Ectodermal cell (in vitro differentiated cells): Measurements from ENCODE around the gene ANTXR1.

Experiments used
- H3K27ac ChIP-seq: 2 replicates; pipeline ENCODE4 v1.7.0; 2013; ENCODE audit warnings: mild to moderate bottlenecking, low read depth, low read length; ENCODE audit not compliant: insufficient read depth, poor library complexity, severe bottlenecking
- H3K27me3 ChIP-seq: 2 replicates; pipeline ENCODE4 v1.7.0; 2013; ENCODE audit warnings: mild to moderate bottlenecking, low read length; ENCODE audit not compliant: insufficient read depth, control insufficient read depth, poor library complexity, severe bottlenecking
- H3K36me3 ChIP-seq: one replicate; pipeline ENCODE4 v1.7.0; 2013; ENCODE audit warnings: low read length; ENCODE audit not compliant: control insufficient read depth, insufficient read depth
- H3K4me1 ChIP-seq: one replicate; pipeline ENCODE4 v1.7.0; 2013; ENCODE audit warnings: low read length; ENCODE audit not compliant: control insufficient read depth, insufficient read depth
- H3K4me3 ChIP-seq: 2 replicates; pipeline ENCODE4 v1.7.0; 2013; ENCODE audit warnings: low read depth, low read length, control low read depth; ENCODE audit not compliant: insufficient read depth
- H3K9me3 ChIP-seq: 2 replicates; pipeline ENCODE4 v1.7.0; 2013; ENCODE audit warnings: mild to moderate bottlenecking, low read length, moderate library complexity; ENCODE audit not compliant: control insufficient read depth
- WGBS, 2 experiments: methylation state at CpG; one replicate each; pipeline ENCODE4 v1.1.7; 2013; ENCODE audit warnings: missing lambda C conversion rate in 2 of 2; 5-methylcytosine and 5-hydroxymethylcytosine counted together

ANTXR1 gene

GRCh38 chr2:68977453-68977852 lies 35.5 kb upstream of the ANTXR1 start:
- 70 to 83% methylated on average over 2 to 3 of the region's 4 CpGs for WGBS, 2 experiments
- Histone ChIP-seq H3K27ac (no peak overlapping the region), H3K9me3 (no peaks in the 10 kb centered on the region), H3K4me1 (no peaks in the 10 kb centered on the region), H3K36me3 (no peaks in the 10 kb centered on the region), H3K27me3 (no peaks in the 10 kb centered on the region), H3K4me3 (no peak overlapping the region)

DNA sequence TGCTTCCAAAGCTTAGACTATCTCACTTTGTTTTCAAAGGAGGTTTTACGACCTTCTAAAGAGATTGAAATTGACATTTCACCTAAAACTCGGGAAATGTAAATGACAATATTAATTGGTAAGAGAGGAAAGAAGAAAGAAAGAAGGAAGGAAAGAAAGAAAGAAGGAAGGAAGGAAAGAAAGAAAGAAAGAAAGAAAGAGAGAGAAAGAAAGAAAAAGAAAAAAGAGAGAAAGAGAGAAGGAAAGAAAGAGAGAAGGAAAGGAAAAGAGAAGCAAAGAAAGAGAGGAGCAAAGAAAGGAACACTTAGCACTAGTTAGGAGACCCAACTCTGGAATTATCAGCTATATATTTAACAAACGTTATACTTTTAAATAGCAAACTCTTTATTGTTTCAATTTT lies 34.9 kb upstream of the ANTXR1 start:
- H3K4me1 ChIP-seq = no peaks in the 10 kb centered on the region
- H3K27me3 ChIP-seq = no peaks in the 10 kb centered on the region
- H3K36me3 ChIP-seq = no peaks in the 10 kb centered on the region
- 84 to 100% methylated on average over 2 of the region's 3 CpGs for WGBS, 2 experiments
- no peaks in the 10 kb centered on the region for H3K9me3 ChIP-seq
- no peak overlapping the region for H3K4me3 ChIP-seq
- H3K27ac ChIP-seq = no peak overlapping the region

- Histone ChIP-seq H3K4me3 (no peak overlapping the region), H3K27ac (no peak overlapping the region), H3K9me3 (no peaks in the 10 kb centered on the region), H3K4me1 (no peaks in the 10 kb centered on the region), H3K36me3 (no peaks in the 10 kb centered on the region), H3K27me3 (no peaks in the 10 kb centered on the region)
- WGBS, 2 experiments = 100% methylated on average over 1 of the region's 1 CpG
Measured at GRCh38 chr2:68980956-68981355, 32.0 kb upstream of the ANTXR1 start.

GRCh38 chr2:68987021-68987503 lies 25.9 kb upstream of the ANTXR1 start:
- no peak overlapping the region for H3K4me3 ChIP-seq
- H3K4me1 ChIP-seq = no peaks in the 10 kb centered on the region
- no peaks in the 10 kb centered on the region for H3K27me3 ChIP-seq
- 92 to 93% methylated on average over 5 of the region's 5 CpGs for WGBS, 2 experiments
- H3K27ac ChIP-seq = no peak overlapping the region
- no peaks in the 10 kb centered on the region for H3K36me3 ChIP-seq
- H3K9me3 ChIP-seq = no peaks in the 10 kb centered on the region

DNA sequence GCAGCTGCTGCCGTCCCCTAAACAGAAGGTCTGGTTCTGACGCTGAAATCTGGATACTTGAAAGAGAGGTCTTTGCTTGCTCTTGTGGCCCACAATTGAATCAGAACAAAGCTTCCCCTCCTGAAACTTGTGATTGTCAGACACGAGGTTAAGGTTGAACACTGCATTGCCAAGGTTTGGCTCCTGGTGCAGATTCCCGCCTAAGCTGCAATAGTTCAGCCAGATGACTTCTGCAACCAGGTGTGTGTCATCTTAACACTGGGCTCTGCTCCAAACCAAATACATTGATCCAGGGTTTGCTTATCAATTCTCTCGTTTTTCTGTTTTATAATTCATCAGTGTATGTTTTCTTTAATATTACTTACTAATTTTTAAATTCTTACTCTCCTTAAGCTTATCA lies 23.9 kb upstream of the ANTXR1 start:
- Histone ChIP-seq H3K27me3 (no peaks in the 10 kb centered on the region), H3K27ac (no peak overlapping the region), H3K4me1 (no peaks in the 10 kb centered on the region), H3K36me3 (no peaks in the 10 kb centered on the region), H3K4me3 (no peak overlapping the region), H3K9me3 (no peaks in the 10 kb centered on the region)
- WGBS, 2 experiments = 87 to 93% methylated on average over 4 to 5 of the region's 5 CpGs

GRCh38 chr2:68992341-68992740 lies 20.6 kb upstream of the ANTXR1 start:
- H3K27me3 ChIP-seq = no peaks in the 10 kb centered on the region
- H3K36me3 ChIP-seq = no peaks in the 10 kb centered on the region
- H3K9me3 ChIP-seq = no peaks in the 10 kb centered on the region
- H3K4me3 ChIP-seq = no peak overlapping the region
- 92 to 94% methylated on average over 5 of the region's 5 CpGs for WGBS, 2 experiments
- H3K27ac ChIP-seq = no peak overlapping the region
- H3K4me1 ChIP-seq = no peaks in the 10 kb centered on the region

DNA sequence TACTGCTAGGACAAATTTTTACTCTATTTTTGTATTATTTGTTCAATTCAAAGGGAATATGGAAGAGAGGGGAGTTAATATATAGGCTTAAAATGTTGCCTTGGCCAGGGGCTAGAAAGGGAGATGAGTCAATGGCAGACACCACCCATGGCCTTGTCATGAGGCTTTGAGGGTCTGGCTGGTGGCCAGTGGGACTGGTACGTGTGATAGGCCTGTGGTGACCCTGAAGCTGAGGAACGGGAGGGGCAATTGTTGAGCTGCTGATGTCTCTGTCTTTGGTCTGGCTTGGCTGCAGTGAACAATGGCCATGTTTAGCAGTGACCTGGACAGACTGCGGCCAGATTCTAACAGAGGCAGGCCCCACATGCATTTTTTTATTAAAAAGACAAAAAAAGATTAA lies 20.0 kb upstream of the ANTXR1 start:
- no peak overlapping the region for H3K27ac ChIP-seq
- H3K27me3 ChIP-seq = no peaks in the 10 kb centered on the region
- H3K4me3 ChIP-seq = no peak overlapping the region
- H3K9me3 ChIP-seq = no peaks in the 10 kb centered on the region
- no peaks in the 10 kb centered on the region for H3K36me3 ChIP-seq
- 88 to 94% methylated on average over 3 of the region's 3 CpGs for WGBS, 2 experiments
- H3K4me1 ChIP-seq = no peaks in the 10 kb centered on the region

GRCh38 chr2:68993660-68994059 lies 19.3 kb upstream of the ANTXR1 start:
- no peaks in the 10 kb centered on the region for H3K36me3 ChIP-seq
- H3K9me3 ChIP-seq = no peaks in the 10 kb centered on the region
- H3K4me1 ChIP-seq = no peaks in the 10 kb centered on the region
- 88 to 91% methylated on average over 7 of the region's 7 CpGs for WGBS, 2 experiments
- H3K27ac ChIP-seq = no peak overlapping the region
- no peaks in the 10 kb centered on the region for H3K27me3 ChIP-seq
- H3K4me3 ChIP-seq = no peak overlapping the region

GRCh38 chr2:68994864-68995263 lies 18.1 kb upstream of the ANTXR1 start:
- H3K4me1 ChIP-seq = no peaks in the 10 kb centered on the region
- no peaks in the 10 kb centered on the region for H3K9me3 ChIP-seq
- 88 to 91% methylated on average over 4 of the region's 4 CpGs for WGBS, 2 experiments
- H3K27me3 ChIP-seq = no peaks in the 10 kb centered on the region
- H3K27ac ChIP-seq = no peak overlapping the region
- no peak overlapping the region for H3K4me3 ChIP-seq
- no peaks in the 10 kb centered on the region for H3K36me3 ChIP-seq

- no peaks in the 10 kb centered on the region for H3K9me3 ChIP-seq
- WGBS, 2 experiments = 74 to 79% methylated on average over 3 of the region's 3 CpGs
- no peaks in the 10 kb centered on the region for H3K36me3 ChIP-seq
- H3K27ac ChIP-seq = no peak overlapping the region
- H3K4me1 ChIP-seq = no peaks in the 10 kb centered on the region
- no peaks in the 10 kb centered on the region for H3K27me3 ChIP-seq
- no peak overlapping the region for H3K4me3 ChIP-seq
Measured at GRCh38 chr2:68995916-68996315, 17.1 kb upstream of the ANTXR1 start.

DNA sequence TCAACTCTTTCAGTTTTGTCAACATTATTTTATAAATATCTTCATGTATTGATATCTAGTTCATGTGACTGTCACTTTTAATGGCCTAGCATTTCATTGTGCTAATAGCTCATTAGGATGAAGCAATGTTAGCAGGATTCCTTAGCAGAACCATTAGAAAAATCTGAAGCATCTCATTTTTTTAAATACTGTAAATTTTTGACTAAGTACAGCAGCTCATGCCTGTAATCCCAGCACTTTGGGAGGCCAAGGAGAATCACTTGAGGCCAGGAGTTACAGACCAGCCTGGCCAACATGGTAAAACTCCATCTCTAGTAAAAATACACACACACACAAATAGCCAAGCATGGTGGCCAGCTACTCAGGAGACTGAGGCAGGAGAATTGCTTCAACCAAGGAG lies 15.6 kb upstream of the ANTXR1 start:
- no peaks in the 10 kb centered on the region for H3K9me3 ChIP-seq
- H3K27me3 ChIP-seq = no peaks in the 10 kb centered on the region
- H3K36me3 ChIP-seq = no peaks in the 10 kb centered on the region
- no peak overlapping the region for H3K27ac ChIP-seq
- no peaks in the 10 kb centered on the region for H3K4me1 ChIP-seq
- no peak overlapping the region for H3K4me3 ChIP-seq
